CD14-positive monocyte (primary cell): ENCODE data around the gene IL6. TPM values are rescaled to one million over a fixed set of nuclear protein-coding genes. Genes with fewer than 3 reads are reported as not detected.
"Not testable (repeated sequence)": the region's sequence is repeated elsewhere in the genome, so short reads cannot be mapped to it uniquely, and the experiment has no call there.

Source experiments
- DNase-seq, 3 donors: peaks; one replicate each; pipeline ENCODE4 v3.0.0-alpha.2; 2011 to 2022
- H2AFZ ChIP-seq: 2 replicates; pipeline ENCODE4 v1.6.0; 2012; ENCODE audit warnings: mild to moderate bottlenecking, low read depth, low read length, inconsistent platforms; ENCODE audit not compliant: insufficient read depth, poor library complexity, severe bottlenecking
- H3K27ac ChIP-seq, 2 donors: 1 replicate in 1 of 2; 2 replicates in 1 of 2; pipeline ENCODE4 v1.5.1; 2012 to 2013; ENCODE audit warnings: low read length in 2 of 2, control low read depth in 1 of 2, inconsistent platforms in 1 of 2, low read depth in 1 of 2, mild to moderate bottlenecking in 1 of 2
- H3K27me3 ChIP-seq, 2 donors: one replicate each; pipeline versions ENCODE4 v1.6.0 to v1.6.1; 2011 to 2013; ENCODE audit warnings: low read length in 2 of 2; ENCODE audit not compliant: control insufficient read depth in 2 of 2, insufficient read depth in 2 of 2
- H3K36me3 ChIP-seq, 2 donors: replicated peaks in 1 of 2; 1 replicate in 1 of 2; 2 replicates in 1 of 2; pipeline versions ENCODE4 v1.5.1 to v1.6.1; 2012 to 2013; ENCODE audit warnings: low read length in 2 of 2, control low read depth in 1 of 2, inconsistent platforms in 1 of 2, mild to moderate bottlenecking in 1 of 2; ENCODE audit not compliant: insufficient read depth in 2 of 2, control insufficient read depth in 1 of 2
- H3K4me1 ChIP-seq, 2 donors: 1 replicate in 1 of 2; 2 replicates in 1 of 2; pipeline versions ENCODE4 v1.5.1 to v1.6.1; 2012 to 2013; ENCODE audit warnings: low read length in 2 of 2, control low read depth in 1 of 2, inconsistent platforms in 1 of 2, mild to moderate bottlenecking in 1 of 2, moderate library complexity in 1 of 2; ENCODE audit not compliant: insufficient read depth in 2 of 2, control insufficient read depth in 1 of 2
- H3K4me2 ChIP-seq: replicated peaks from 2 replicates; pipeline ENCODE3; 2012; ENCODE audit warnings: low read length, moderate library complexity, mild to moderate bottlenecking; ENCODE audit not compliant: poor library complexity, severe bottlenecking; ENCODE audit errors: extremely low read depth
- H3K4me3 ChIP-seq, 3 experiments: fragments of 200-600 bp in 1 of 3; sonication (generic) in 1 of 3; replicated peaks in 1 of 3; 1 replicate in 2 of 3; 2 replicates in 1 of 3; pipeline ENCODE4 v1.5.1; 2011 to 2013; ENCODE audit warnings: low read length in 3 of 3, mild to moderate bottlenecking in 3 of 3, control low read depth in 2 of 3, low read depth in 2 of 3, inconsistent platforms in 1 of 3, moderate library complexity in 1 of 3
- H3K79me2 ChIP-seq: 2 replicates; pipeline ENCODE4 v1.6.0; 2012; ENCODE audit warnings: mild to moderate bottlenecking, control low read depth, inconsistent platforms, low read length, moderate library complexity; ENCODE audit not compliant: insufficient read depth
- H3K9ac ChIP-seq: 2 replicates; pipeline ENCODE4 v1.6.0; 2017; ENCODE audit warnings: low read length, mild to moderate bottlenecking; ENCODE audit not compliant: insufficient read depth, poor library complexity, severe bottlenecking
- H3K9me3 ChIP-seq, 2 donors: replicated peaks in 1 of 2; 1 replicate in 1 of 2; 2 replicates in 1 of 2; pipeline versions ENCODE4 v1.5.1 to v1.6.1; 2012 to 2013; ENCODE audit warnings: low read length in 2 of 2, control low read depth in 1 of 2; ENCODE audit not compliant: control insufficient read depth in 1 of 2, insufficient read depth in 1 of 2
- H4K20me1 ChIP-seq: 2 replicates; pipeline ENCODE4 v1.6.0; 2012; ENCODE audit warnings: mild to moderate bottlenecking, low read length, control low read depth, moderate library complexity; ENCODE audit not compliant: insufficient read depth
- H3K27ac Mint-ChIP-seq, 7 donors: one replicate each; pipeline ENCODE4 v1.8.0; 2020; ENCODE audit warnings: mild to moderate bottlenecking in 7 of 7, mixed read lengths in 7 of 7, moderate library complexity in 6 of 7, inconsistent platforms in 2 of 7
- H3K27me3 Mint-ChIP-seq, 3 donors: one replicate each; pipeline ENCODE4 v1.8.0; 2021 to 2022; ENCODE audit warnings: low read depth in 3 of 3, mild to moderate bottlenecking in 3 of 3, mixed read lengths in 3 of 3, moderate library complexity in 3 of 3, inconsistent platforms in 1 of 3
- H3K36me3 Mint-ChIP-seq, 2 donors: one replicate each; pipeline ENCODE4 v1.8.0; 2020; ENCODE audit warnings: mixed read lengths in 2 of 2, inconsistent platforms in 1 of 2, mild to moderate bottlenecking in 1 of 2
- H3K4me1 Mint-ChIP-seq: one replicate; pipeline ENCODE4 v1.8.0; 2020; ENCODE audit warnings: mild to moderate bottlenecking, mixed read lengths
- H3K4me3 Mint-ChIP-seq, 2 donors: one replicate each; pipeline ENCODE4 v1.8.0; 2020; ENCODE audit warnings: mild to moderate bottlenecking in 2 of 2, mixed read lengths in 2 of 2, moderate library complexity in 1 of 2
- H3K9me3 Mint-ChIP-seq, 7 donors: one replicate each; pipeline ENCODE4 v1.8.0; 2020 to 2022; ENCODE audit warnings: mixed read lengths in 7 of 7, mild to moderate bottlenecking in 6 of 7, moderate library complexity in 6 of 7, inconsistent platforms in 2 of 7
- WGBS: methylation state at CpG from one replicate; pipeline ENCODE4 v1.1.5; 2013; ENCODE audit warnings: missing lambda C conversion rate; ENCODE audit not compliant: insufficient coverage; 5-methylcytosine and 5-hydroxymethylcytosine counted together
- intact Hi-C, 2 donors: fragments of 100-400 bp; cut with micrococcal nuclease; formaldehyde crosslinking; loops; one replicate each; pipeline versions ENCODE4 v1.15.0 to v1.15.1; 2023
- polyA plus RNA-seq, 3 donors: library from polyadenylated mRNA; depleted of rRNA in 1 of 3; unstranded in 2 of 3; stranded (reverse) in 1 of 3; fragments of 300-500 nt in 2 of 3; fragments of >200 nt in 1 of 3; fragmentation: Illumina TruSeq in 2 of 3; gene quantifications; 1 replicate in 2 of 3; 2 replicates in 1 of 3; pipeline ENCODE4 v1.2.3, GENCODE V29; 2012 to 2021
- TF ChIP-seq, protein P1 (sequence below): fragments of 200-600 bp; IDR thresholded peaks from one replicate; pipeline ENCODE4 v1.8.0; 2022; ENCODE audit warnings: antibody characterized with exemption, mild to moderate bottlenecking

IL6 gene
- polyA plus RNA-seq, 3 donors = 0.28 to 3.5 (median 1.6) TPM

DNA sequence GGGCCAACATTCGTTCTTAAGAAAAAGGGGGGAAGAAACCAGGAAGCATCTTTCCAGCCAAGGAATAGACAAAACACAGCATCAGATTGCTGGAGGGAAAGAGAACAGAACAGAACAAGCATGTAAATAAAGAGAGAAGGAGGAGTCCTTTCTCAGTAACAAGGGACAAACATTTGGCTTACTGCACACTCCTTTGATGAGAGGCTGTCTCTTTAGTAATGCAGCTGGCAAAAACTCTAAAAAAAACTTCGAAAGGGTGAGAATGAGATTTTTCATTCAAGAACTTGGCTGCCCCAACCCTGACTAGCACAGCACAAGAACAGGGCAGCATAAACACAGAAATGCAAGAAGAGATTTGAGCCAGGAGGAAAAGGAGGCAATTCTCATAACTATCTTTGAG is 38.9 kb upstream of the IL6 start:
- Histone ChIP-seq H3K36me3 (no peaks in the 10 kb centered on the region), H2AFZ (no peak overlapping the region), H4K20me1 (no peaks in the 10 kb centered on the region), H3K4me2 (no peak overlapping the region), H3K27ac (no peak overlapping the region), H3K9me3 (no peaks in the 10 kb centered on the region), H3K79me2 (no peaks in the 10 kb centered on the region), H3K4me3 (no peak overlapping the region), H3K27me3 (no peaks in the 10 kb centered on the region), H3K4me1 (peaks cover 3 to 7% of the 10 kb centered on the region in 2 donors), H3K9ac (no peak overlapping the region)
- WGBS = 80% methylated on average over 1 of the region's 2 CpGs
- TF ChIP-seq, protein P1, sequence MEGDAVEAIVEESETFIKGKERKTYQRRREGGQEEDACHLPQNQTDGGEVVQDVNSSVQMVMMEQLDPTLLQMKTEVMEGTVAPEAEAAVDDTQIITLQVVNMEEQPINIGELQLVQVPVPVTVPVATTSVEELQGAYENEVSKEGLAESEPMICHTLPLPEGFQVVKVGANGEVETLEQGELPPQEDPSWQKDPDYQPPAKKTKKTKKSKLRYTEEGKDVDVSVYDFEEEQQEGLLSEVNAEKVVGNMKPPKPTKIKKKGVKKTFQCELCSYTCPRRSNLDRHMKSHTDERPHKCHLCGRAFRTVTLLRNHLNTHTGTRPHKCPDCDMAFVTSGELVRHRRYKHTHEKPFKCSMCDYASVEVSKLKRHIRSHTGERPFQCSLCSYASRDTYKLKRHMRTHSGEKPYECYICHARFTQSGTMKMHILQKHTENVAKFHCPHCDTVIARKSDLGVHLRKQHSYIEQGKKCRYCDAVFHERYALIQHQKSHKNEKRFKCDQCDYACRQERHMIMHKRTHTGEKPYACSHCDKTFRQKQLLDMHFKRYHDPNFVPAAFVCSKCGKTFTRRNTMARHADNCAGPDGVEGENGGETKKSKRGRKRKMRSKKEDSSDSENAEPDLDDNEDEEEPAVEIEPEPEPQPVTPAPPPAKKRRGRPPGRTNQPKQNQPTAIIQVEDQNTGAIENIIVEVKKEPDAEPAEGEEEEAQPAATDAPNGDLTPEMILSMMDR = no peak
- Mint-ChIP-seq H3K27ac (no peak overlapping the region), H3K4me3 (no peak overlapping the region), H3K27me3 (peaks cover 3 to 10% (median 6%) of the 10 kb centered on the region in 3 donors), H3K36me3 (no peaks in the 10 kb centered on the region), H3K9me3 (peaks cover 0 to 8% (median 0%) of the 10 kb centered on the region in 7 donors), H3K4me1 (peaks cover 12% of the 10 kb centered on the region)
- no peak for DNase-seq
- intact Hi-C loops = no loop called here

DNA sequence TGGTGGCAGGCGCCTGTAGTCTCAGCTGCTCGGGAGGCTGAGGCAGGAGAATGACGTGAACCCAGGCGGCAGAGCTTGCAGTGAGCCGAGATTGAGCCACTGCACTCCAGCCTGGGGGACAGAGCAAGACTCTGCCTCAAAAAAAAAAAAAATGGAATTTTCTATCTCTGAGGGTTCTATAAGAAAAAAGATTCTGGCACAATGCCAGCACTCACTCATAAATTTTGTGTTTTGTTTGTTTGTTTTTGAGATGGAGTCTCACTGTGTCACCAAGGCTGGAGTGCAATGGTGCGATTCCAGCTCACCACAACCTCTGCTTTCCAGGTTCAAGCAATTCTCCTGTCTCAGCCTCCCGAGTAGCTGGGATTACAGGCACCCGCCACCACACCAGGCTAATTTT is 38.1 kb upstream of the IL6 start:
- H3K27me3 ChIP-seq, H2AFZ ChIP-seq, H3K27me3 Mint-ChIP-seq, H3K27ac Mint-ChIP-seq, H3K27ac ChIP-seq, H3K79me2 ChIP-seq, H4K20me1 ChIP-seq, intact Hi-C loops, H3K4me3 Mint-ChIP-seq, H3K4me1 ChIP-seq, H3K9me3 Mint-ChIP-seq, DNase-seq, H3K4me2 ChIP-seq, H3K9me3 ChIP-seq, H3K4me3 ChIP-seq, H3K36me3 Mint-ChIP-seq, H3K9ac ChIP-seq, H3K36me3 ChIP-seq: not testable (repeated sequence)
- H3K4me1 Mint-ChIP-seq = peaks cover 12% of the 10 kb centered on the region
- 97% methylated on average over 6 of the region's 8 CpGs for WGBS
